H1 (cell line): ENCODE results near the gene AP4M1. TPM values are rescaled to one million over a fixed set of nuclear protein-coding genes. Genes with fewer than 3 reads are reported as not detected.

Experiments used
- CTCF ChIA-PET: fragments of 300-600 bp; sonication (Branson Sonifier 250); formaldehyde crosslinking; loops from one replicate; lab custom pipeline; 2021; ENCODE audit not compliant: partially characterized antibody; lab: Charles Lee
- POLR2A ChIA-PET: fragments of 300-600 bp; sonication (Branson Sonifier 250); formaldehyde crosslinking; loops from one replicate; lab custom pipeline; 2021; ENCODE audit warnings: inconsistent platforms; ENCODE audit not compliant: partially characterized antibody; lab: Charles Lee
- DNase-seq, 2 experiments: peaks; one replicate each; pipeline versions ENCODE4 v3.0.0 to v3.0.0-alpha.2; 2010 to 2022; ENCODE audit warnings: low spot score in 2 of 2, low read depth in 1 of 2, mixed read lengths in 1 of 2
- FAIRE-seq: peaks from 2 replicates; lab custom pipeline; 2011; peaks lifted over from hg19 to GRCh38; lab: Jason Lieb, UNC
- H2AFZ ChIP-seq: 2 replicates; pipeline ENCODE4 v1.8.1; 2012; ENCODE audit warnings: low read length, inconsistent platforms
- H2AK5ac ChIP-seq: 2 replicates; pipeline ENCODE4 v1.6.1; 2013; ENCODE audit warnings: low read depth, low read length
- H2BK120ac ChIP-seq: replicated peaks from 2 replicates; pipeline ENCODE3; 2013; ENCODE audit warnings: low read depth, low read length, inconsistent platforms
- H2BK12ac ChIP-seq: 2 replicates; pipeline ENCODE4 v1.6.1; 2013; ENCODE audit warnings: low read depth, low read length
- H2BK15ac ChIP-seq: 2 replicates; pipeline ENCODE4 v1.6.1; 2013; ENCODE audit warnings: low read length
- H2BK20ac ChIP-seq: 2 replicates; pipeline ENCODE4 v1.6.1; 2013; ENCODE audit warnings: low read length
- H2BK5ac ChIP-seq: 2 replicates; pipeline ENCODE4 v1.6.1; 2013; ENCODE audit warnings: low read depth, low read length
- H3K14ac ChIP-seq: 2 replicates; pipeline ENCODE4 v1.6.1; 2013; ENCODE audit warnings: inconsistent platforms; ENCODE audit not compliant: insufficient read length
- H3K18ac ChIP-seq: 2 replicates; pipeline ENCODE4 v1.6.1; 2013; ENCODE audit warnings: low read length; ENCODE audit errors: extremely low read depth
- H3K23ac ChIP-seq: 2 replicates; pipeline ENCODE4 v1.6.1; 2013; ENCODE audit warnings: inconsistent platforms; ENCODE audit not compliant: insufficient read length
- H3K23me2 ChIP-seq: 2 replicates; pipeline ENCODE4 v1.6.1; 2013; ENCODE audit warnings: low read depth, low read length
- H3K27ac ChIP-seq: 2 replicates; pipeline ENCODE4 v1.6.1; 2011; ENCODE audit warnings: low read depth, low read length, inconsistent platforms
- H3K27me3 ChIP-seq, 4 experiments: replicated peaks in 1 of 4; 1 replicate in 1 of 4; 2 replicates in 3 of 4; pipeline versions ENCODE4 v1.6.1 to v1.8.1; 2011 to 2013; ENCODE audit warnings: low read length in 3 of 4, mild to moderate bottlenecking in 3 of 4, inconsistent platforms in 2 of 4, mixed read lengths in 2 of 4, moderate library complexity in 1 of 4; ENCODE audit not compliant: control insufficient read depth in 3 of 4, insufficient read depth in 3 of 4; ENCODE audit errors: extremely low read depth in 1 of 4
- H3K36me3 ChIP-seq, 4 experiments: 2 replicates each; pipeline versions ENCODE4 v1.6.1 to v1.8.1; 2011 to 2013; ENCODE audit warnings: mild to moderate bottlenecking in 4 of 4, low read length in 3 of 4, moderate library complexity in 2 of 4, control low read depth in 1 of 4, inconsistent platforms in 1 of 4; ENCODE audit not compliant: insufficient read depth in 4 of 4, control insufficient read depth in 2 of 4
- H3K4ac ChIP-seq: replicated peaks from 2 replicates; pipeline ENCODE3; 2013; ENCODE audit warnings: low read length, low read depth, mixed read lengths, inconsistent platforms; ENCODE audit not compliant: insufficient read length
- H3K4me1 ChIP-seq, 4 experiments: replicated peaks in 1 of 4; 1 replicate in 1 of 4; 2 replicates in 3 of 4; pipeline versions ENCODE4 v1.6.1 to v1.8.1; 2011 to 2013; ENCODE audit warnings: low read length in 3 of 4, inconsistent platforms in 2 of 4, mixed read lengths in 1 of 4; ENCODE audit not compliant: insufficient read depth in 4 of 4, control insufficient read depth in 3 of 4
- H3K4me2 ChIP-seq, 2 experiments: 2 replicates each; pipeline versions ENCODE4 v1.6.1 to v1.8.1; 2011 to 2013; ENCODE audit warnings: low read depth in 2 of 2, low read length in 2 of 2, control low read depth in 1 of 2, inconsistent platforms in 1 of 2, mild to moderate bottlenecking in 1 of 2; ENCODE audit not compliant: insufficient read depth in 1 of 2
- H3K4me3 ChIP-seq, 4 experiments: fragments of 200-600, 300-600 bp in 1 of 4; sonication (generic), shearing (Covaris generic), sonication (Bioruptor Twin) in 1 of 4; 2 replicates each; pipeline versions ENCODE4 v1.5.1 to v1.8.1; 2011 to 2016; ENCODE audit warnings: low read length in 4 of 4, low read depth in 3 of 4, control low read depth in 2 of 4, inconsistent platforms in 2 of 4, mild to moderate bottlenecking in 2 of 4, mixed read lengths in 1 of 4, moderate library complexity in 1 of 4; ENCODE audit not compliant: insufficient read depth in 2 of 4; ENCODE audit errors: extremely low read depth in 1 of 4
- H3K56ac ChIP-seq: replicated peaks from 2 replicates; pipeline ENCODE3; 2013; ENCODE audit warnings: low read depth, mild to moderate bottlenecking, mixed read lengths, low read length, inconsistent platforms; ENCODE audit not compliant: insufficient read length
- H3K79me1 ChIP-seq: 2 replicates; pipeline ENCODE4 v1.6.1; 2013; ENCODE audit warnings: low read depth, low read length, control low read depth
- H3K79me2 ChIP-seq, 2 experiments: 2 replicates each; pipeline versions ENCODE4 v1.6.1 to v1.8.1; 2012 to 2013; ENCODE audit warnings: low read length in 2 of 2, mild to moderate bottlenecking in 2 of 2, inconsistent platforms in 1 of 2; ENCODE audit not compliant: insufficient read depth in 2 of 2, control insufficient read depth in 1 of 2
- H3K9ac ChIP-seq, 4 experiments: replicated peaks in 1 of 4; 1 replicate in 1 of 4; 2 replicates in 3 of 4; pipeline versions ENCODE4 v1.6.1 to v1.8.1; 2011 to 2013; ENCODE audit warnings: low read depth in 3 of 4, low read length in 3 of 4, control low read depth in 2 of 4, mild to moderate bottlenecking in 2 of 4, moderate library complexity in 2 of 4, inconsistent platforms in 1 of 4; ENCODE audit errors: extremely low read depth in 1 of 4
- H3K9me3 ChIP-seq, 2 experiments: 2 replicates each; pipeline versions ENCODE4 v1.6.1 to v1.8.1; 2012 to 2013; ENCODE audit warnings: mild to moderate bottlenecking in 2 of 2, moderate library complexity in 2 of 2, control low read depth in 1 of 2, inconsistent platforms in 1 of 2, low read depth in 1 of 2, low read length in 1 of 2, mixed read lengths in 1 of 2; ENCODE audit not compliant: insufficient read depth in 2 of 2
- H4K20me1 ChIP-seq, 2 experiments: replicated peaks in 1 of 2; 2 replicates each; pipeline versions ENCODE3 to v1.8.1; 2011 to 2013; ENCODE audit warnings: inconsistent platforms in 2 of 2, low read length in 2 of 2, mild to moderate bottlenecking in 1 of 2; ENCODE audit not compliant: insufficient read depth in 2 of 2, control insufficient read depth in 1 of 2
- H4K5ac ChIP-seq: 2 replicates; pipeline ENCODE4 v1.6.1; 2013; ENCODE audit warnings: low read length, low read depth, mixed read lengths, inconsistent platforms; ENCODE audit not compliant: insufficient read length
- H4K8ac ChIP-seq: 2 replicates; pipeline ENCODE4 v1.8.0; 2013; ENCODE audit warnings: mild to moderate bottlenecking, moderate library complexity, low read length, inconsistent platforms; ENCODE audit not compliant: insufficient read depth; ENCODE audit errors: extremely low read depth
- H4K91ac ChIP-seq: replicated peaks from 2 replicates; pipeline ENCODE3; 2013; ENCODE audit warnings: low read length, mixed read lengths, inconsistent platforms; ENCODE audit not compliant: insufficient read length
- ASH2L ChIP-seq: fragments of 200-600, 300-600 bp; sonication (generic); IDR thresholded peaks from one replicate; pipeline ENCODE4 v1.7.1; 2017; ENCODE audit warnings: low read length
- CBX5 ChIP-seq: fragments of 300-800, 300-1000 bp; sonication (generic); IDR thresholded peaks from 2 replicates; pipeline ENCODE4 v1.7.1; 2016; ENCODE audit warnings: antibody characterized with exemption, low read length, low read depth
- EZH2 ChIP-seq: fragments of 200-600 bp; sonication (generic); IDR thresholded peaks from 2 replicates; pipeline ENCODE4 v1.7.1; 2012; ENCODE audit warnings: low read depth, mild to moderate bottlenecking, moderate library complexity, low read length, inconsistent platforms; ENCODE audit not compliant: severe bottlenecking
- POLR2A ChIP-seq, 2 experiments: IDR thresholded peaks; 1 replicate in 1 of 2; 2 replicates in 1 of 2; pipeline ENCODE4 v1.6.1; 2011; ENCODE audit warnings: low read depth in 2 of 2, low read length in 2 of 2, mild to moderate bottlenecking in 2 of 2; ENCODE audit errors: control extremely low read depth in 1 of 2
- POLR2AphosphoS5 ChIP-seq: IDR thresholded peaks from 2 replicates; pipeline ENCODE4 v1.6.1; 2011; ENCODE audit warnings: low read depth, low read length
- WGBS, 2 experiments: shearing (Covaris generic) in 1 of 2; methylation state at CpG; one replicate each; pipeline versions ENCODE4 v1.1.6 to v1.1.7; 2013 to 2015; ENCODE audit warnings: low lambda C conversion rate in 2 of 2, mixed read lengths in 2 of 2, inconsistent platforms in 1 of 2, low coverage in 1 of 2, missing lambda C conversion rate in 1 of 2; ENCODE audit not compliant: insufficient replicate concordance in 2 of 2, insufficient coverage in 1 of 2, insufficient read length in 1 of 2; ENCODE audit errors: extremely low coverage in 1 of 2, missing lambda C conversion rate in 1 of 2; 5-methylcytosine and 5-hydroxymethylcytosine counted together
- long read RNA-seq, 2 experiments: library from RNA in 1 of 2; library from capped mRNA in 1 of 2; stranded (forward); transcript quantifications; one replicate each; pipeline ENCODE4 v2.0.0, GENCODE V29; 2021; ENCODE audit warnings: inconsistent platforms in 1 of 2
- polyA minus RNA-seq, 3 experiments: library from RNA; depleted of rRNA, polyadenylated mRNA; stranded (reverse); fragments of >200 nt; gene quantifications; 1 replicate in 2 of 3; 2 replicates in 1 of 3; pipeline ENCODE4 v1.2.3, GENCODE V29; 2011
- polyA plus RNA-seq, 7 experiments: library from polyadenylated mRNA; depleted of rRNA in 3 of 7; stranded (reverse) in 5 of 7; unstranded in 2 of 7; fragments of >200 nt in 5 of 7; fragments of 200-250 nt in 2 of 7; gene quantifications; 1 replicate in 5 of 7; 2 replicates in 1 of 7; 4 replicates in 1 of 7; pipeline versions ENCODE4 v1.2.1 to v1.2.3, GENCODE V29; 2011 to 2013; ENCODE audit warnings: missing spikeins in 2 of 7, mixed read lengths in 2 of 7
- total RNA-seq: library from RNA; stranded (reverse); fragmentation: NEBNext Ultra II Directional; extraction: Animal tissue kit (Norgen Biotek cat#: 25700); gene quantifications from 2 replicates; pipeline ENCODE4 v1.2.1, GENCODE V29; 2021

AP4M1 gene
- total RNA-seq (15.2 and 15.8 TPM in 2 replicates), polyA plus RNA-seq (2011; rRNA removed) (15.9 and 16.6 TPM in 2 replicates), polyA minus RNA-seq (2011; rRNA and poly(A)+ RNA removed) (12.8 and 16.5 TPM in 2 replicates)
- 12.1 TPM for polyA plus RNA-seq (2011; cell fraction: cytosol; rRNA removed)
- 38.5 TPM for polyA plus RNA-seq (2011; cell fraction: nucleus; rRNA removed)
- 14.4 to 21.1 TPM (median 19.3 TPM) in 4 replicates for polyA plus RNA-seq (2012, experiment 1 of 2)
- polyA plus RNA-seq (2012, experiment 2 of 2) = 19.6 TPM
- 10.8 TPM for polyA plus RNA-seq (2013, experiment 1 of 2)
- polyA plus RNA-seq (2013, experiment 2 of 2) = 11.6 TPM
- 8.6 TPM for polyA minus RNA-seq (2011; cell fraction: cytosol; rRNA and poly(A)+ RNA removed)
- 12.6 TPM for polyA minus RNA-seq (2011; cell fraction: nucleus; rRNA and poly(A)+ RNA removed)
- long read RNA-seq, experiment 1, partial matches to known transcripts = 9 of 19 reads
- long read RNA-seq, experiment 1, other reads (novel, unspliced or antisense) = 7 of 19 reads
- long read RNA-seq, experiment 2, transcript AP4M1-201 (15 exons, 1,817 nt) = major isoform, 10 of 25 reads
- long read RNA-seq, experiment 2, partial matches to known transcripts = 4 of 25 reads
- long read RNA-seq, experiment 2, other reads (novel, unspliced or antisense) = 10 of 25 reads

GRCh38 chr7:100101016-100101862 lies at the start of gene AP4M1, which contains the start of gene MCM7:
Gene AP4M1 (plus strand): TSS chr7:100101643. CDS start chr7:100101715, 72 bp downstream.
Gene MCM7 (minus strand): TSS chr7:100101397. CDS start chr7:100101294, 103 bp downstream.
- no peak for FAIRE-seq
- Histone ChIP-seq H3K4me2 (peak within 1 kb of the TSS; percentile 77 to 85), H4K20me1 (peaks cover 8 to 13% of the 10 kb centered on the region in 2 experiments), H3K4ac (peak within 1 kb of the TSS; percentile 99), H3K9ac (peak within 1 kb of the TSS; percentile 98 to 100 (median 100)), H3K56ac (peak within 1 kb of the TSS; percentile 91), H3K14ac (no peak within 1 kb of the TSS), H3K36me3 (peaks cover 32 to 46% (median 34%) of the 10 kb centered on the region in 4 experiments), H2BK20ac (no peak within 1 kb of the TSS), H3K79me2 (peaks cover 9 to 49% of the 10 kb centered on the region in 2 experiments), H3K4me1 (peaks cover 0 to 8% (median 3%) of the 10 kb centered on the region in 4 experiments; a peak in 3 of 7 replicates), H4K8ac (peak within 1 kb of the TSS; percentile 100), H3K23me2 (no peaks in the 10 kb centered on the region; the same call in 1 of the 2 replicates), H2AK5ac (peak within 1 kb of the TSS; percentile 66), H3K4me3 (peak within 1 kb of the TSS; percentile 76 to 97 (median 84)), H3K79me1 (peaks cover 8% of the 10 kb centered on the region), H3K9me3 (no peaks in the 10 kb centered on the region), H3K27ac (peak within 1 kb of the TSS; percentile 98), H3K27me3 (no peaks in the 10 kb centered on the region), H2BK5ac (peak within 1 kb of the TSS; percentile 97), H2BK12ac (peak within 1 kb of the TSS; percentile 18; the same call in 1 of the 2 replicates), H2AFZ (no peak within 1 kb of the TSS), H2BK120ac (no peak within 1 kb of the TSS), H3K23ac (no peak within 1 kb of the TSS), H2BK15ac (peak within 1 kb of the TSS; percentile 92; the same call in 1 of the 2 replicates), H4K5ac (peak within 1 kb of the TSS; percentile 99), H4K91ac (peak within 1 kb of the TSS; percentile 99), H3K18ac (peak within 1 kb of the TSS; percentile 99)
- peak; percentile 94 to 98 for DNase-seq
- CTCF ChIA-PET = interaction anchor here (0.6 to 5.9 kb wide), 8 partner anchors 9 to 29 kb away, joined by 3 to 55 read pairs (median 5); partner anchors contain the start of gene MBLAC1
- POLR2A ChIA-PET = interaction anchor here (0.6 to 20.0 kb wide), 50 partner anchors 13 to 789 kb away, joined by 3 to 722 read pairs (median 4); partner anchors contain the start of genes AZGP1, BUD31, CNPY4 and COPS6
- WGBS, 2 experiments = 1% methylated on average over 61 of the region's 80 CpGs; no CpG with 5 or more reads in 1 of the 2 experiments
- TF ChIP-seq EZH2 (no peak), CBX5 (no peak), POLR2A (IDR thresholded peaks at IDR 0.05; ENCODE audit: control extremely low read depth in 1 of 2, low read depth in 2 of 2, low read length in 2 of 2) (peak in 1 of 2 experiments; percentile 77; a peak in 2 of 3 replicates), ASH2L (no peak), POLR2AphosphoS5 (peak; percentile 95)
